Fibroblast of pulmonary artery (primary cell): Measurements from ENCODE around the gene RAMP2.

Experiments
- DNase-seq: peaks from one replicate; pipeline ENCODE4 v3.0.0-alpha.2; 2010; ENCODE audit warnings: low read depth
- H3K4me3 ChIP-seq: replicated peaks from 2 replicates; pipeline ENCODE4 v1.5.1; 2011; ENCODE audit warnings: low read depth, mild to moderate bottlenecking, control low read depth, low read length, moderate library complexity
- TF ChIP-seq, protein P1 (sequence below): IDR thresholded peaks from 2 replicates; pipeline ENCODE4 v1.5.1; 2011; ENCODE audit warnings: mild to moderate bottlenecking, control low read depth, low read length, inconsistent platforms; ENCODE audit errors: missing control alignments

RAMP2 gene

GRCh38 chr17:42773290-42774035 lies 12.4 kb downstream of the RAMP2 start, which contains the start of gene VPS25:
VPS25 (plus strand) TSS chr17:42773449; CDS start chr17:42773476, 27 bp downstream.
- TF ChIP-seq, protein P1, sequence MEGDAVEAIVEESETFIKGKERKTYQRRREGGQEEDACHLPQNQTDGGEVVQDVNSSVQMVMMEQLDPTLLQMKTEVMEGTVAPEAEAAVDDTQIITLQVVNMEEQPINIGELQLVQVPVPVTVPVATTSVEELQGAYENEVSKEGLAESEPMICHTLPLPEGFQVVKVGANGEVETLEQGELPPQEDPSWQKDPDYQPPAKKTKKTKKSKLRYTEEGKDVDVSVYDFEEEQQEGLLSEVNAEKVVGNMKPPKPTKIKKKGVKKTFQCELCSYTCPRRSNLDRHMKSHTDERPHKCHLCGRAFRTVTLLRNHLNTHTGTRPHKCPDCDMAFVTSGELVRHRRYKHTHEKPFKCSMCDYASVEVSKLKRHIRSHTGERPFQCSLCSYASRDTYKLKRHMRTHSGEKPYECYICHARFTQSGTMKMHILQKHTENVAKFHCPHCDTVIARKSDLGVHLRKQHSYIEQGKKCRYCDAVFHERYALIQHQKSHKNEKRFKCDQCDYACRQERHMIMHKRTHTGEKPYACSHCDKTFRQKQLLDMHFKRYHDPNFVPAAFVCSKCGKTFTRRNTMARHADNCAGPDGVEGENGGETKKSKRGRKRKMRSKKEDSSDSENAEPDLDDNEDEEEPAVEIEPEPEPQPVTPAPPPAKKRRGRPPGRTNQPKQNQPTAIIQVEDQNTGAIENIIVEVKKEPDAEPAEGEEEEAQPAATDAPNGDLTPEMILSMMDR, result peak; percentile 15
- peak within 1 kb of the TSS; percentile 95 for H3K4me3 ChIP-seq
- peak; percentile 88 for DNase-seq

DNA sequence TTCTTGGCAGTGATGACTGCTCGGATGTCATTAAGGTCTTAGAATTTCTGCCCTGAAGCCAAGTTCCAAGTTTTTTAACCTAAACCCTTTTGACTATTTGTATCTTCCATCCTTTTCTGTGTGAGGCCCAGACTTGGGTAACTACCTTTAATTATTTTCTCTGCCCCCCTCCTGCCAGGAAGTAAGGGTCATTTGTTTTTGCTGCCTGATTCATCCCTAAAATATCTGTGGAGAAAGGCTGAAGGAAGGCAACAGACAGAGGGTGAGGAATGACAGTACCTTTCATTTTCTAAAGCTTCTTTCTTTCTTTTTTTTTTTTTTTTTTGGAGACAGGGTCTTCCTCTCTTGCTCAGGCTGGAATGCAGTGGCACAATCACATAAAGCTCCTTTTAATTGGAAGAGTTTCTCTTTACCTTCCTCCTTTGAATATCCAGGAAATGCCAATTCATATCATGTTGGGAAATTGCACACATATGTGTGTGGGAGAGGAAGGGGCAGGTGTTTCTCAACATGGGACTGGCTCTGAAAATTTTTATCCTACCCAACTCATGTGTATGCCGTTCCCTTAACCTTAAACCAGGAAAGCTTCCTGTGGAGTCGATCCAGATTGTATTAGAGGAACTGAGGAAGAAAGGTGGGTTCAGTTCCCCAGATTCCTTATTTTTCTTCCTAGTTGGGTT lies 13.2 kb downstream of the RAMP2 start:
- peak overlapping the region; percentile 95 for H3K4me3 ChIP-seq
- DNase-seq, result peak; percentile 53
- TF ChIP-seq, protein P1, result no peak

- peak; percentile 74 for DNase-seq
- TF ChIP-seq, protein P1, result no peak
- H3K4me3 ChIP-seq, result no peak overlapping the region
Observed at GRCh38 chr17:42775534-42776098, 14.6 kb downstream of the RAMP2 start.

DNA sequence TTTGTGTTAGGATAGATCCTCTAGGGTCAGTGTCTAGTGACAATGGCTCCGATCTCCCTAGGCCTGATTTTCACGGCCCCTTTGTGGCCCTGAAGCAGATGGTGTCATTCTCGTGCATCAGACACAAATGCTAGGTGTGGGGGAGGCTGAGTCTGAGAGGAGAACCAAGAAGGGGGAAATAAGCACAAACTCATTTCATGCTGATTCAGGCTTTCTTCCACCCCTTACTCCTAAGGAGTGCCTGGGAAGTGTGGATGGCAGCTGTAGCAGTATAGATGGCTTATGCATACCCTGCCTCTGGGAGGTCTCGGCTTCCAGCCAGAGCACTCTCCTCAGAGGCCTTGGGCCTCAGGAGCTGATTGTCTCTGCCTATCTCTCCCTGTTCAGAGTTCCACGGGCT lies 17.5 kb downstream of the RAMP2 start:
- TF ChIP-seq, protein P1, result no peak
- H3K4me3 ChIP-seq, result no peak overlapping the region
- DNase-seq, result no peak

DNA sequence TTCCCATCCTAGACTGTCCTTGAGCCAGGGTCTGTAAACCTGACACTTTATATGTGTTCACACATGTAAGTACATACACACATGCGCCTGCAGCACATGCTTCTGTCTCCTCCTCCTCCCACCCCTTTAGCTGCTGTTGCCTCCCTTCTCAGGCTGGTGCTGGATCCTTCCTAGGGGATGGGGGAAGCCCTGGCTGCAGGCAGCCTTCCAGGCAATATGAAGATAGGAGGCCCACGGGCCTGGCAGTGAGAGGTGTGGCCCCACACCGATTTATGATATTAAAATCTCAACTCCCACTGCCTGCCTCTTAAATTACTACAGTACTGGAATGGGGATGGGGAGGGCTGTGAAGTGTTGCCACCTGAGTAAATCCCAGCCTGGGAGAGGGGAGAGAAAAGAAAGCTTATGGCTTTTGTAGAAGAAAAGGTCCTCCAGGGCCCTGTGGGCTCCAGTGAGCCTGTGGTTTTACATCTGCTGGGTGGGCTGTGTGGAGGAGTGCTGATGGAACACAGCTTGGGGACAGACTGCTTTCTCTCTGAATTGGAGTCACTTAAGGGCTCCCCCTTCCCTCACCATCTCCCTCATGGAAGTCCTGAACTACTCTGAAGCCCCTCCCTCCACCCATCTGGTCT lies 18.4 kb downstream of the RAMP2 start:
- TF ChIP-seq, protein P1, result no peak
- no peak overlapping the region for H3K4me3 ChIP-seq
- no peak for DNase-seq

- H3K4me3 ChIP-seq, result peak within 1 kb of the TSS; percentile 70
- TF ChIP-seq, protein P1, result no peak
- DNase-seq, result peak; percentile 48
Observed at GRCh38 chr17:42779936-42780850, 19.2 kb downstream of the RAMP2 start, which contains the start of gene WNK4. WNK4 (plus strand) TSS chr17:42780610; CDS start chr17:42780699, 89 bp downstream.
